Tibial artery (tissue), 4 donors: ENCODE results near the gene DLGAP1.

Experiments used
- DNase-seq, 2 donors: peaks; one replicate each; pipeline ENCODE4 v3.0.0-alpha.2; 2019
- H3K27ac ChIP-seq, 2 donors: fragments of 200-600 bp; sonication (generic) in 1 of 2; 1 replicate in 1 of 2; 2 replicates in 1 of 2; pipeline ENCODE4 v1.5.1; 2018 to 2019; ENCODE audit warnings: mild to moderate bottlenecking in 1 of 2
- H3K27me3 ChIP-seq, 2 donors: fragments of 200-600 bp; sonication (generic) in 1 of 2; one replicate each; pipeline versions ENCODE4 v1.5.1 to v1.6.0; 2016 to 2019
- H3K36me3 ChIP-seq, 3 donors: fragments of 200-600 bp; sonication (generic) in 2 of 3; one replicate each; pipeline ENCODE4 v1.5.1; 2016 to 2019; ENCODE audit warnings: mild to moderate bottlenecking in 2 of 3
- H3K4me1 ChIP-seq, 4 donors: fragments of 200-600 bp; sonication (generic) in 2 of 4; 1 replicate in 3 of 4; 2 replicates in 1 of 4; pipeline ENCODE4 v1.5.1; 2016 to 2019
- H3K4me3 ChIP-seq, 2 donors: fragments of 200-600 bp; sonication (generic) in 1 of 2; 1 replicate in 1 of 2; 2 replicates in 1 of 2; pipeline ENCODE4 v1.5.1; 2018 to 2019; ENCODE audit warnings: mild to moderate bottlenecking in 2 of 2
- H3K9me3 ChIP-seq, 3 donors: fragments of 200-600 bp; sonication (generic) in 1 of 3; one replicate each; pipeline ENCODE4 v1.5.1; 2016 to 2019
- CTCF ChIP-seq, 2 experiments: fragments of 200-600 bp in 1 of 2; fragments of 450-650 bp in 1 of 2; IDR thresholded peaks; one replicate each; pipeline ENCODE4 v1.5.1; 2017 to 2019; ENCODE audit warnings: antibody characterized with exemption in 2 of 2, mild to moderate bottlenecking in 1 of 2, moderate library complexity in 1 of 2
- intact Hi-C: fragments of 100-400 bp; cut with DNase I; formaldehyde crosslinking; loops from one replicate; pipeline ENCODE4 v1.15.0; 2023; ENCODE audit warnings: low total_unique reads

The DLGAP1 gene

GRCh38 chr18:3675446-3675845 lies 779.7 kb downstream of the DLGAP1 start:
- no peaks in the 10 kb centered on the region for H3K9me3 ChIP-seq
- no peak for TF ChIP-seq CTCF (IDR thresholded peaks at IDR 0.05)
- H3K4me3 ChIP-seq: no peak overlapping the region
- no peaks in the 10 kb centered on the region for H3K4me1 ChIP-seq
- no peak for DNase-seq
- intact Hi-C loops: no loop called here
- H3K27me3 ChIP-seq: no peaks in the 10 kb centered on the region
- H3K27ac ChIP-seq: no peak overlapping the region
- H3K36me3 ChIP-seq: no peaks in the 10 kb centered on the region

DNA sequence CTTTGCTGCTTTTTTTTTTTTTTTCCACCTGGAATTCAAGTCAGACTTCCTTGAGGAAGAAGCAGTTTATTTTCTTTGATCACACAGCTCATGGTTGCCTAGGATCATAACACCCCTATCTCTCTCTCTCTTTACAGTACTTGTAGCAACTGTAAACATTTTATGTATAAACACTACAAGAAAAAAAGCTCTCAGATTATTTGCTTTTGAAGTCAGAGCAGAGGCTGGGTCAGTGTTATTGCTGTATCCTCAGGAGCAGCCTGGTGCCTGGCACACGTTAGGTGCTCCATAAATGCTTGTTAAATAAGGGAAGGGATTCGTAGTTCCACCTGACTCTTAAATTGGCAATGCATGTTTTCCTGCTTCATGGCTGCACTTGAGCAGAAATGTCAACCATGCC lies 783.9 kb downstream of the DLGAP1 start:
- H3K27me3 ChIP-seq: no peaks in the 10 kb centered on the region
- DNase-seq: no peak
- H3K36me3 ChIP-seq: no peaks in the 10 kb centered on the region
- H3K4me3 ChIP-seq: no peak overlapping the region
- H3K4me1 ChIP-seq: no peaks in the 10 kb centered on the region
- H3K27ac ChIP-seq: no peak overlapping the region
- TF ChIP-seq CTCF (IDR thresholded peaks at IDR 0.05): no peak
- no peaks in the 10 kb centered on the region for H3K9me3 ChIP-seq
- intact Hi-C loops: no loop called here

DNA sequence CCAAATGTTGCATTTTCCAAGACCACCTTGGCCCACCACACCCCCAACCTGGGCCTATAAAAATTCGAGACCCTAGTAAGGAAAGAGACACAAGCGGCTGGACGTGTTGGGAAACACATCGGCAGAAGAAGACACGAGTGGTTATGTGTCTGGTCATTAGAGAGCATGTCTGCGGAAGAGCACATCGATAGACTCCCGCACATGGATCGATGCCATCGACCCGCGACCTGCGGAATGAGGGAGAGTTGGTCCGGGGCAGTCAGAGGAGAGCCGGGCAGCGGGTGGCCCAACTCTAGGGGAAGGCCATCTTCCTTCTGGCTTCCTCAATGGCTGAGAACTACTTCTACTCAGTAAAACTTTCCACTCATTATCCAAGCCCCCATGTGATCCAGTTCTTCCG lies 785.7 kb downstream of the DLGAP1 start:
- no peak for DNase-seq
- Histone ChIP-seq H3K9me3 (no peaks in the 10 kb centered on the region), H3K27ac (no peak overlapping the region), H3K4me3 (no peak overlapping the region), H3K4me1 (peaks cover 0 to 6% (median 4%) of the 10 kb centered on the region in 4 donors), H3K36me3 (no peaks in the 10 kb centered on the region), H3K27me3 (no peaks in the 10 kb centered on the region)
- intact Hi-C loops: loop anchor here (2.0 to 10.0 kb wide), 4 partner anchors 42 to 385 kb away; partner anchors contain the start of gene TGIF1
- TF ChIP-seq CTCF (IDR thresholded peaks at IDR 0.05): no peak

GRCh38 chr18:3667255-3668137 lies 787.6 kb downstream of the DLGAP1 start:
- Histone ChIP-seq H3K4me3 (no peak overlapping the region), H3K27me3 (no peaks in the 10 kb centered on the region), H3K36me3 (no peaks in the 10 kb centered on the region), H3K27ac (no peak overlapping the region), H3K9me3 (no peaks in the 10 kb centered on the region), H3K4me1 (peaks cover 0 to 6% (median 4%) of the 10 kb centered on the region in 4 donors)
- DNase-seq: no peak
- no peak for TF ChIP-seq CTCF (IDR thresholded peaks at IDR 0.05)
- intact Hi-C loops: loop anchor here (2.0 to 10.0 kb wide), 4 partner anchors 40 to 383 kb away; partner anchors contain the start of gene TGIF1

- peaks cover 0 to 6% (median 4%) of the 10 kb centered on the region in 4 donors for H3K4me1 ChIP-seq
- no peaks in the 10 kb centered on the region for H3K36me3 ChIP-seq
- no peak for TF ChIP-seq CTCF (IDR thresholded peaks at IDR 0.05)
- no peak overlapping the region for H3K27ac ChIP-seq
- H3K27me3 ChIP-seq: no peaks in the 10 kb centered on the region
- H3K9me3 ChIP-seq: no peaks in the 10 kb centered on the region
- DNase-seq: no peak
- intact Hi-C loops: loop anchor here (5.0 to 10.0 kb wide), 3 partner anchors 39 to 212 kb away; partner anchors contain the start of gene TGIF1
- no peak overlapping the region for H3K4me3 ChIP-seq
Measured at GRCh38 chr18:3666526-3667254, 788.4 kb downstream of the DLGAP1 start.
